GM19238 (cell line): ENCODE results near the gene MRPL40.
A peak's percentile ranks its signal among the peaks of the same experiment; 100 is the strongest.
"Not testable (repeated sequence)": the region's sequence is repeated elsewhere in the genome, so short reads cannot be mapped to it uniquely, and the experiment has no call there.

Experiments used
- DNase-seq: peaks from one replicate; pipeline ENCODE4 v3.0.0; 2011; ENCODE audit warnings: low spot score; ENCODE audit not compliant: insufficient read length

MRPL40 gene

DNA sequence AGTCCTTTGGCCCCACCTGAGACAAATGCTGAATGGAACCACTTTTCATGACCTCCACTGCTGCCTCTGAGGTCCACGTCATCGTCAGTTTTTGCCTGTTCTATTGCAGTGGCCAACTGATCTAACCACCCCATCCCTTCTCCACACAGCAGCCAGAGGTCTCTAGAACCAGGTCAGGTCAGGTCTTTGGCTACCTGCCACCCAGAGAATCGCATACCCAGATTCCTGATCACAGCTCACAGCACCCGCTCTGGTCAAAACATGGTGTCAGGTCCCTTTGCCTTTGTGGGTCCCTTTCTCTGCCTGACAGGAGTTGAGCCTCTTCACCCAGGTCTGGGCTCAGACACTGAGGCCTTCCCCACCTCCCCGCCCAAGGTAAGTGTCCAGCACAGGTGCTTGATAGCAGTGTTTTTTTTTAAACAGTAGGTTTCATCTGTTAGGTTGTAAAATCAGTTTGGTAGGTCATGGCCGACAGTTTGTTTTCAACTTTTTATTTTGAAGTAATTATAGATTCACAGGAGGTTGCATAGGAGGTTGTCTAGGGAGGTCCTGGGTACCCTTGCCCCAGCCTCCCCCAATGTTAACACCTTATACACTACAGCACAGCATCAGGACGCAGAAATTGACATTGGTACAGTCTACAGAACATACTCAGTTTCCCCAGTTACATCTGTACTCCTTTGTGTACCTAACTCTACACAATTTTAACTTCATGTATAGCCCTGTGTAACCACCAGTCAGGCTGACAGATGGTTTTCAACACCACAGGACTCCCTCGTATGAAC, 8.3 kb downstream of the MRPL40 start:
- DNase-seq = no peak

DNA sequence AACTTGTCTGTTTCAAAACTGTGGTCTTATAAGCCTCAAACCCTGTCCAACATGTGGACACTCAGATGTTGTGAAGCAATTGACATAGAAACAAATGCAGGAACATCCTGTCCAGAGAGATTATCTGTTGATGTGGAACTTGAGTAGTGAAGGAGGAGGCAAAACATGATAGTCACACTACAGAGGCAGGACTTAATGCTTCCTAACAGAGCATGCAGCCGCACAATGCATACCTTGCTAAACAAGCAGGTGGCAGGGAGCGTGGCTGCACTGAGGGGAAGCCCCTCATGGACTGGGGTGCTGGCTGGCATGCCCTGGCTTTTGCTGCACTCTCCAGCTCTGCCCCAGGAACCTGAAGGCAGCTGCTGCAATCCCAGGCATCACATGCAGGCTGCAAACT, 9.8 kb downstream of the MRPL40 start:
- no peak for DNase-seq

DNA sequence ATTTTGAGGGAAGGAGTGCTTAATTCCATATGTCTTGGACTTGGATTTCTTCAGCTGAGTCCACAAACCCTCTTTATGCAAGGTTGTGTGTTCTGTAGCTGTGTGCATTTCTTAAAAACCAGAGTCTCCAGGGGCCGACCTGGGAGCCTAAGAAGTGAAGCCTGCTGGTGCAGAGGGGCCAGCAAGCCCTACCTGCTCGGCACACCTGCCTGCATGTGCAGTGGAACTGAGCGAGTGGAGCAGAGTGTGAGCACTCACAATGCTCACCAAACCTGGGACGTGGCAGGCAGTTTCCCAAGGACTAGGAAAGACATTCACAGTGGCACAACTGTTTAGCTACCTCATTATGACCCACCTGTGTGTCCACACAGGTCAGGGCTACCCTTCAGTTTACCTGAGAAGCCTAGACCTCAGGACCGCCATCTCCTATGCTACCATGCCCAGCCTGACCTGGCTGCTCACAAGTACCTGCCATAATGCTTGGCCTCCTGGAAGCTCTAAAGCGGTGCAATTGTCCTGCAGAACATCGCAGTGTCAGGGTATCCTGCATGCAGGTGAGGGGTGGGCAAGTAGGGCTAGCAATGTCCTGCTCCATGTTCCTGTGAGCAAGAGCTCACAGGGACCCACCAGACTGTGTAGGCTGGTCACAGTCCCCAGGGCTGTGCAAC, 11.3 kb downstream of the MRPL40 start:
- DNase-seq = no peak

DNA sequence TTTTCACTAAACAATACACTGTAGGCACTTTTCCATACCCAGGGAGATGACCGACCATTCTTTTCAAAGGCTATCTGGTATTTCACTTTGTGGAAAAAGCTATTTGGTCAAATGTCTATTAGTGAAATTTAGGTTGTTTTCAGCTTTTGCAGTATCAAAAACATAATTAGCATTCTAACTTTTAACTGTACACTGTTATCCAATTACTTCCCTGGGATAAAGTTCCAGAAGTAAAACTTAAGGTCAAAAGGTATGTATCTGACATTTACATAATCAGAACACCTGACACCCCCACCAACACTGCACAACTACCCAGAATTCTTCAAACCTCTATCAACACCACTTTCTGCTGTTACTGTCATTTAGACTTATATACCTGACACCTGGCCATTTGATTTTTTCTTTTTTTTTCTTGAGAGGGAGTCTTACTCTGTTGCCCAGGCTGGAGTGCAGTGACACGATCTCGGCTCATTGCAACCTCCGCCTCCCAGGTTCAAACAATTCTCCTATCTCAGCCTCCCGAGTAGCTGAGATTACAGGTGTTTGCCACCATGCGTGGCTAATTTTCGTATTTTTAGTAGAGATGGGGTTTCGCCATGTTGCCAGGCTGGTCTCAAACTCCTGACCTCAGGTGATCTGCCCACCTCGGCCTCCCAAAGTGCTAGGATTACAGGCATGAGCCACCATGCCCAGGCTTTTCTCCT, 13.1 kb downstream of the MRPL40 start:
- DNase-seq = not testable (repeated sequence)

DNA sequence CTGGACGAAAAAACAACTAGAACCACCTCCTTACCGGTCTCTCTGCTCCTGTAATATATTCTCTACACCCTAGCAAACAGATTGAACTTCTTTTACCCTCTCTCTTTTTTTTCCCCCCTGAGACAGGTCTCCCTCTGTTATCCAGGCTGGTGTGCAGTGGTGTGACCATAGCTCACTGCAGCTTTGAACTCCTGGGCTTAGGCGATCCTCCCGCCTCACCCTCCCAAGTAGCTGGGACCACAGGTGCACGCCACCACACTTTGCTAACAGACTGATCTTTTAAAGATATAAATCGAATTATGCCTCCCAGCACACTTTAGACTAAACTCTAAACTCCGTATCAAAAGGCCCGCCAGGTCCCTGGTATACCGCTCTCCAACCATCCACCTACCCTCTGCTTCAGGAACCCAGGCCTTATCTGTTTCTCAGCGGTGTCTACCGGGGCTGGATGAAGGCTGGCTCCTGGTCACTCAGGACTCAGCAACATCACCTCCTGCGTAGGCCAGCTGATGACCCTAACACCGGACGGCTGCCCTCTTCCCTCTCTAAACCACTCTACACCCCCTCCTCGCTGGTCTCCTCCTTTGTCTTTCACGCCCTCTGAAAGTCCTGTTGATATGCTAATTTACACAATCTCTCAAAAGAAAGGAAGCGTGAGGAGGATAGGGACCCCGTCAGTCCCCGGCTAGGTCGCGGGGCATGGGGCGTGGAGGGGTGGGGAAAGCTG, 14.4 kb downstream of the MRPL40 start:
- DNase-seq = no peak

DNA sequence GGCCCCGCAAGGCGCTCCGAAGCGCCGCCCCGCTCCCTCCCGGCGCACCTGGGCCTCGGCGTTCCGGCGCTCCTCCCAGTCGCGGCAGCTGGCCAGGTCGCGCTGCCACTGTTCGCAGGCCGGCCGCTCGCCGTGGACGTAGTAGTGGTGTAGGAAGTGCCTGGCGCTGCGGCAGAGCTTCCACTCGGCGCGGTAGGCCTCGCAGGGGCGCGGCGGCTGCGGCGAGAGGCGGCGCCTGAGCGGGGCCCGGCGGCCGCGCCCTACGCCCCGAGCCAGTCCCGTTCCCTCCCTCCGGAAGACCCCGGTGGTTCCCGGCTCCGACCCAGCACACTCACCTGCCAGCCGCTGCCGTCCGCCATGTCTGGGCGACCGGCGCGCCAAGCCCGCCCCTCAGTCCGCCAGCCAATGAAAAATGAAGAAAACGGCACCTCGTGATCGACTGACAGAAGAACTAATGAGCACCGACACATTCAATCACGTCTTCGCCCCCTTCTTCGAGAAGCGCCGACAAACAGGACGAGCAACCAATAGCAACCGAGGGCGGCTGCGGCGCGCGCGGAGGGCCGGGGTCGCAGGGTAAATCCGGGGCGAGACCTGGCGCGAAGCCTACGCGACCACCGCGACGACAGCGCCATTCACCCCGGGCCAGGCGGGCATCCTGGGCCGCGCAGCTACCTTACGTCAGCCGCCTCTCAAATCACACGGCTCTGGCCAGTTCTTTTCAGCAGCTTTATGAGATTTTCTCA, 15.2 kb downstream of the MRPL40 start, which contains the start of gene C22orf39:
Gene C22orf39 (minus strand): TSS at position 382 of the 746 bp plus-strand sequence. CDS start 23 bp downstream, at position 359.
- peak; percentile 95 for DNase-seq

DNA sequence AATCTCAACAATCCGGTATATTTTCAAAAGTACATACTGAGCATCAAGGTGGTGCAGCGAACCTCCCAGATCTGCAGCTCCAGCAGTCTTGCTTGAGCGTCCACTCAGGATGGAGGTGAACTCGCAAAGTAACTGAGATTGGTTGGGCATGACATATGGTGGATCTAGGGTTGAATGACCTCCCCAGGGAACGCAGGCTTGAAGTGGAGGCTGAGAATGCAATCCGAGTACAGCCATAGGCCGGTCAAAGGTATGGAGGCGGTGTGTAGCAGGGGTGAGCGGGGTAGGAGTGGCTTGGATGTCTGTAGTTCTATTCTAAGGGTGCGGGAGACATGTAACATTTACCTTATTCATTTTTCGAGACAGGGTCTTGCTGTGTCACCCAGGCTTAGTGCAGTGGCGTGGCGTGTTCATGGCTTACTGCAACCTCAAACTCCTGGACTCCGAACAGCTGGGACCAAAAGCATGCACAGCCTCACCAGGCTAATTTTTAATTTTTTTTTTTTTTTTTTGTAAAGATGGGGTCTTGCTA, 15.8 kb downstream of the MRPL40 start:
- peak; percentile 84 for DNase-seq

DNA sequence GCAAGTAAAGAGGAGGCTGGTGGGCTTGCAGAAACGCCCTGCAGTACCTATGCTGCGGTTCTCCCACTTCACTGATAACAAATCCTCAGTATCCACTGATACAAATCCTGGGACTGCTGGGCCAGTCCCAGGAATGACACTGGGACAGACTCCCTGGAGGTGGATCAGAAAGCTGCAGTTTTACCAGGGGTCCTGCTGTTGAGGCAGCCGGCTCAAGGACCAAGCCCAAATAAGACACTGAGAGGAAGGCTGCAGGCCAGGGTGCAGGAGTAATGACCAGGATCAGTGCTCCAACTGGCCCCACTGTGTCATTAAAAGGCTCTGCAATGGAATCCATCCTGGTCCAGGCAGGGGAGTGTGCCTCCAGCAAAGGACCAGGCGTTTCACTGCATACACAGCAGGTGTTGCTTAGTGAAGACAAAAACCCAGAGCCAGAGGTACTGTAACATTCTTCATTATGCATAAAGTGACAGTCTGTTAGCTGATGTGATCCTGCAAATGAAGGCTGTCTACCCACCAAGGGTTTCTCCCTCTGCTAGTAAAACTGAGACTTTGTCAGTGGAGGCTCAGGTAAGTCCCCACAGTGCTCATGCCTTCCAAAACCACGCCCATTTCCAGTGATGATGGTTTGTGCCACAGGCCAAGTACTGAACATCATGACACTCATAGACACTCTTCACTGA, 16.5 kb downstream of the MRPL40 start:
- DNase-seq = no peak

DNA sequence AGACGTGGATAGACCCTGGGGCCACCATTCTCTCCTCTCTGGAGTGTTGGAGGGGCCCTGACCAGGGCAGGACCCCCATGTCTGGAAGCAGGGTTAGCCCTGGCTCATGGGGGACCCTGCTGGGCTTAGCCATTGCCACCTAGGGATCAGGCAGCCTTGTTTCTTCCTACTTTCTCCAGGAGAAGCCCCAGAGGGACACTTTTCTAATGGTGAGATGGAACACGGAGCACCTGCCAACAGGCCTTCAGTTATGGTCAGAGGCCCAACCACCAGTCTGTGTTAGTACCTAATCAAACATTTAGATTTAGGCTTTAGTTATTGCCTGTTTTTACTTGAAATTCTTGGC, 17.1 kb downstream of the MRPL40 start:
- DNase-seq = no peak

DNA sequence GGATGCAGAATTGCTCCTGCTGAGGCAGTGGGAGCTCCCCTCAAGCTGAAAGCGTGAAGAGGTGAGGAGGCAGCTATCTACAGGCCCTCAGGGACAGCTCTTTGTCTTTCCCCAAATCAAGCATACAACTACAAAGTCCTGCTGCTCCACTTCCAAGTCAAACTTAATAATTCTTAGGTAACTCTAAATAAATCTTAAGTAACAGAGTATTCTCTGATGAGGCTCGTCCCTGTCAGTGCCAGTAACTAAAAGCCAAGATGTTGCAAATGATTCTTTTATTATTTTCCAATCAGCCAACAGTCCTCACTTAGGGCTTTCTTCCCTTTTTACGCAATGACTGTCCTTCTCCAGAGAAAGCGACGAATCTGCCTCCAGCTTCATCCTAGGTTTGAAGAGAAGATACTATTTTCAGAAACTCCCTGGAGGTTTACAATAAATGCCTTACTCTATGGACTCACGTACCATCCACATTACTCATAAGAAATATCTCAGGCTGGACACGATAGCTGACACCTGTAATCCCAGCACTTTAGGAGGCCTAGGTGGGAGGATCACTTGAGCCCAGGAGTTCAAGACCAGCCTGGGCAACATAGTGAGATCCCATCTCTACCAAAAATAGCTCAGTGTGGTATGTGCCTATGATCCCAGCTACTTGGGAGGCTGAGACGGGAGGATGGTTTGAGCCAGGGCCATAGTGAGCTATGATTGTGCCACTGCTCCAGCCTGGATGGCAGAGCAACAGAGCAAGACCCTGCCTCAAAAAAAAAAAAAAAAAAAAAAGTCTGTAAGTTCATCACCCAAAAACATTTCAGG, 18.2 kb downstream of the MRPL40 start:
- DNase-seq = no peak

DNA sequence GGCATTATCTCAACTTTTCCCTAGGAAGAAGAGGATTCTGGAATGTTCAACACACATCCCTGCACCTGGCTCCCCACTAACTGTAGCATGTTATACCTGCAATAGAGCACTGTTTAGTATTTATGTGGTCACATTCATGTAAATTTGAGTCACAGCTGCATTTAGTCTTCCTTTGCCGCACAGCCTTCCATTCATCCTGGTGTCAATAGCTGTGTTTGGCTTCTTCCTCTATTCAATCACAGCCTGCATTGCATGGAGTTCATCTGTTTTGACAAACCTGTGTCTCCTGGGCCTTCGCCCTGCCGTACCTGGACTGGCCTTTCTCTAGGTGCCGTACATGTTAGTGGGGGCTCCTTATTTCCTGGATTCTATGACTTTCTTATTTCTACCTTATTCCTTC, 19.2 kb downstream of the MRPL40 start:
- no peak for DNase-seq

DNA sequence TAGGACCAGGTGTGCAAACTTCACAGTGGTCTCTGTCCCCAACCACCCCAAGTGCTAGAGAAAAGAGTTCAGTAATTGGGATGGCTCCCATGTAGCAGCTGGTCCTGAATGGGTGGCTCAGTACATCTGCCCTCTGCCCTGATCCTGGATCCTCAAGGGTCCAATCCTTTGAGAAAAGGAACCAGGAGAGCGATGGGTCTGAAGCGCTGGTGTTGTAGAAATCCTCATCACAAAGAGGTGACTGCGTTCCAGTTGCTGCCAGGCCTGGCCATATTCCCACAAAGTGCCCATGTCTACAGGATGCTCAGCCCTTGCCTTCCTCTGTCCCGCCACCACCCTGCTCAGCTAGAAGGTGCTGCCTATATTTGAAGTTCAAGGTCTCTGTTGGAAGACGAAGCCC, 21.4 kb downstream of the MRPL40 start:
- no peak for DNase-seq

DNA sequence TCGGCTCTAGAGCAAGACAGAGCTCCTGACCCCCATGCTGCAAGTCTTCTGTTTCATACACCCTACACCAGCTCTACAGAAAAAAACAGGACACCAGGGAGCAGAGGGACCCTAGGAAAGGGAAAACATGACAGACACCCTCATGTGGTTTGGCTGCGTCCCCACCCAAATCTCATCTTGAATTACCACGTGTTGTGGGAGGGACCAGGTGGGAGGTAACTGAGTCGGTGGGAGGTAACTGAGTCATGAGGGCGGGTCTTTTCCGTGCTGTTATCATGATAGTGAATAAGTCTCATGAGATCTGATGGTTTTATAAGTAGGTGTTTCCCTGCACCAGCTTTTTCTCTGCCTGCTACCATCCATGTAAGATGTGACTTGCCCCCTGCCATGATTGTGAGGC, 21.8 kb downstream of the MRPL40 start:
- DNase-seq = no peak

DNA sequence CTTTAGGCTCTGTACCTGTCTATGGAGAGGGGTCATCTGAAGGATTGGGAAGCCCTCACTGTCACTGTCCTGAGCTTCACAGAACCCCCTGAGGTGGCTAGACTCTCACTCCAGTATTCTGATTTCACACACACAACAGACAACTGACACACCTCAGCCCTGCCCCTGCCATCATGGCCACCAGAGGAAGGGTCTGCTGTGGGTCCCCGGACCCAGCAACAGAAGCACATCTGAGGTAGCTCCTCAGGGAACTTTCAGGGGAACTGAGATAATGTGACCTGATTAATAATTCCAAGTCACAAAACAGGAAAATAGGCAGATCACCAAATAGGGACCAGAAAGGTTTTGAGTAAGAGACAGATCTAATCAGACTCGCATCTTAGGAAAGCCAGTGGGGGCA, 22.7 kb downstream of the MRPL40 start:
- DNase-seq = no peak

DNA sequence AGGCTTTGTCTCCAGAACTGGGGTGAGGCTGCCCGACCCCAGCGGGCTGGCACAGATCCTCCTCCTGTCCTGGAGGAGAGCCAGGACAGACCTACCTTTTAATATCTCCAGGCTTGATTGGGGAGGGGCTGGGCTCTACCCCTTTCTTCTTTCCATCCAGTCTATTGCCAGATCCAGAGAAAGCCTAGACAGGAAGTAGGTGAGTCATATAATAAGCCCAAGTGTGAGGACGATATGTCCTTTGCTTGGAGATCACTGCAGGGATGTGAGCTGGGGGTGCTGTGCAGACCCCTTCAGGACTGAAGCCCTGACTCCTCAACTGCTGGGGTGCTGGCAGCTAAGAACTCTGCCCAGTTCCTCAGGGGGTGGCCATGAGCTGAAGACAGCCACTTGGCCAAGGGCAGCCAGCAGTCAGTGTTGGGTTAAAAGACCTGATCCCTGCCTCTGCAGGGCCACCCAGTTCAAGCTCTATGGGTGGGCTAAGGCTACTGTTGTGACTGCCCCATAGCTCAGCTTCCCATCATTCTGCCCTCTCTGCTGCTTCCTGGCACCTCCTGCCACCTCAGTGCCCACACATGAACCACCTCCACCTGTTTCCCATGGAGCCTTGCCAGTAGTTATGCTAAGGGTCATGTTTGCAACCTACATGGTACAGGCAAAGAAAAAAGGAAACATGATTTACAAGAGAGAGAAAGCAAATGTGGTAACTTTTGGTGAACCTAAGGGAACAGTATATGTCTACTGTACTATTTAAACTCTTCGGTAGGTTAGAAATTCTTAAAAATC, 23.4 kb downstream of the MRPL40 start:
- no peak for DNase-seq

DNA sequence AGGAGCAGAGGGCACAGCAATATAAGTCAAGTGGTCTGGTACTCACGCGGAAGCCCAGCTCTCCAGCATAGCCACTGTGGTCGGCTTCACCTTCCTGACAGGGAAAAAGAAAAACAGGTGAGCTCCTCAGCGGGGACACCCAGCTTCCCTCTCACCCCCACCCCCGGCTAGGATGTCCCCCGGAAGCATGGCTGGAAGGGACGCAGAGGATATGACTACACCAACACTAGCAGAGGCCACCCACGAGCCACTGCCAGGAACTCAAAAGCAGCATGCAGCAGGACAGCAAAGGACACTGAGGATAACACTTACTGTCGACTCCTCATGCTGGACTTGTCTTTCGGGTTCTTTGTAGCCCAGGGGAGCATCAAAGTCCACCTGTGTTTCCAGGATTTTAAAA, 24.2 kb downstream of the MRPL40 start:
- DNase-seq = no peak

DNA sequence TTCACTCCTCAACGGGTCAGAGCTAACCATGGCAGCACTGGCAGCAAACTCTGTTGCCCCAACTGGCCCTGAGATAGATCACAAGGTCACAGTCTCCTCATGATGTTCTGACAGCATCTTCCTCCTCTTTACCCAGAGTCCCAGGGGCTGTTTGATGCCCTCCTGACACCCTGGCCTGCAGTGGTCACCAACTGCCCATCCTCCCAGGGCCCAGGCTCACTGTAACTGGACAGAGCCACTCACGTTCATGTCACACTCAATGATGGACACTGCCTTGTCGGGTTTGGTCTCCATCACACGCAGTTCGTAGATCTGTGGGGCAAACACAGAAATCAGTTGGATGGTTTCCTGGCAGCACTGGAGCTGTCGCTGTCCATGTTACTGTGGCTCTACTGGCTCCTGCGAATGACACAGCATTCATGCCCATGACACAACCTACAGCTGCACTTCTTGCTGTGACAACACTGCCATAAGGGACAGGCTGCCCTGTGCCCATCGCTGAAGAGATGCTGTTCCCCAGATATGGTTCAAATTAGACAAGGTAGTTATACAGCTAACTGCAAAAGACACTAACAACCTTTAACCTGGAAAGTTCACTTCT, 25.6 kb downstream of the MRPL40 start:
- no peak for DNase-seq

DNA sequence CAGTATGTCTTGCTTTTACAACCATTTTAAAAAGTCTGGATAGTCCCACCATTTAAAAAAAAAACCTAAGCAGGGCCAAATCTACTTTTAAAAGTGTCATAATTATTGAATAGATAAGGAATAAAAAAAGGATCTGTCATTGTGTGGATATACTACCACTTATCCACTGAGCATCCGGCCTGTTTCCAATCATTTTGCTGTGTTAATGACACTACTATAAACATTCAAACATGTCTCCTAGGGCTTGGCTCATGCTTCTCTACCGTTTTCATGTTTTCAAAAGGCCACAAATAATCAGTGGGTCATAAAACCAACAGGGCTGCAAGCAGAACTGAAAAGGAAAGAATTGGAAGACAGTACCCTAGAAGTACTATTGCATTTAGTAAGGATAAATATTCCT, 27.7 kb downstream of the MRPL40 start:
- DNase-seq = no peak
